WTC11 (cell line): Measurements from ENCODE around the gene CPSF7. TPM values are rescaled to one million over a fixed set of nuclear protein-coding genes. Genes with fewer than 3 reads are reported as not detected.

Experiments used
- ATAC-seq: fragments of 200-7000 bp; cut with Tn5 transposase; 2 replicates; pipeline ENCODE4 v1.10.0; 2021; ENCODE audit warnings: mild to moderate bottlenecking, moderate library complexity
- CTCF ChIA-PET: fragments of 300-600 bp; sonication (Branson Sonifier 250); formaldehyde crosslinking; loops from one replicate; lab custom pipeline; 2021; ENCODE audit warnings: antibody characterized with exemption; lab: Charles Lee
- POLR2A ChIA-PET: fragments of 350-600 bp; sonication (Branson Sonifier 250); formaldehyde crosslinking; loops from one replicate; lab custom pipeline; 2021; ENCODE audit warnings: antibody characterized with exemption; lab: Charles Lee
- DNase-seq: peaks from one replicate; pipeline ENCODE4 v3.0.0; 2021; ENCODE audit warnings: low spot score
- H3K27ac Mint-ChIP-seq: 2 replicates; pipeline ENCODE4 v1.8.0; 2021; ENCODE audit warnings: mixed read lengths
- H3K27me3 Mint-ChIP-seq: 2 replicates; pipeline ENCODE4 v1.8.0; 2021; ENCODE audit warnings: low read depth, mild to moderate bottlenecking, moderate library complexity, mixed read lengths
- H3K36me3 Mint-ChIP-seq: 2 replicates; pipeline ENCODE4 v1.8.0; 2021; ENCODE audit warnings: mixed read lengths
- H3K4me1 Mint-ChIP-seq: 2 replicates; pipeline ENCODE4 v1.8.0; 2022; ENCODE audit warnings: mixed read lengths
- H3K4me3 Mint-ChIP-seq: 2 replicates; pipeline ENCODE4 v1.8.0; 2021; ENCODE audit warnings: mild to moderate bottlenecking, moderate library complexity, mixed read lengths
- H3K9me3 Mint-ChIP-seq: 2 replicates; pipeline ENCODE4 v1.8.0; 2021; ENCODE audit warnings: mixed read lengths
- ATF2 ChIP-seq: sonication (generic); formaldehyde crosslinking; IDR thresholded peaks from 2 replicates; pipeline ENCODE4 v1.8.1; 2022; ENCODE audit warnings: low read depth, missing genetic modification reagents, borderline replicate concordance
- E2F1 ChIP-seq: sonication (generic); formaldehyde crosslinking; IDR thresholded peaks from 2 replicates; pipeline ENCODE4 v1.8.0; 2022; ENCODE audit warnings: mild to moderate bottlenecking, missing genetic modification reagents
- EMX1 ChIP-seq: fragments of 250-450 bp; sonication (Bioruptor Pico); IDR thresholded peaks from 2 replicates; pipeline ENCODE4 v1.8.0; 2021; ENCODE audit warnings: mild to moderate bottlenecking
- FOXJ3 ChIP-seq: sonication (generic); formaldehyde crosslinking; IDR thresholded peaks from 2 replicates; pipeline ENCODE4 v1.9.0; 2021; ENCODE audit warnings: missing genetic modification reagents, mild to moderate bottlenecking, borderline replicate concordance
- FOXK1 ChIP-seq: sonication (generic); formaldehyde crosslinking; IDR thresholded peaks from 2 replicates; pipeline ENCODE4 v1.8.0; 2022; ENCODE audit warnings: mild to moderate bottlenecking, moderate library complexity, missing genetic modification reagents
- KAT7 ChIP-seq: sonication (generic); formaldehyde crosslinking; IDR thresholded peaks from 2 replicates; pipeline ENCODE4 v1.8.1; 2023; ENCODE audit warnings: missing genetic modification reagents, mild to moderate bottlenecking, borderline replicate concordance
- MLX ChIP-seq: sonication (generic); formaldehyde crosslinking; IDR thresholded peaks from 2 replicates; pipeline ENCODE4 v1.8.1; 2023; ENCODE audit warnings: mild to moderate bottlenecking, missing genetic modification reagents, moderate library complexity
- NFATC4 ChIP-seq: fragments of 250-450 bp; sonication (Bioruptor Pico); IDR thresholded peaks from 2 replicates; pipeline ENCODE4 v1.9.0; 2021; ENCODE audit warnings: mild to moderate bottlenecking
- NFYB ChIP-seq: sonication (generic); formaldehyde crosslinking; conservative IDR thresholded peaks from 2 replicates; pipeline ENCODE4 v1.8.0; 2022; ENCODE audit warnings: low read depth, missing genetic modification reagents
- SMAD3 ChIP-seq: sonication (generic); formaldehyde crosslinking; IDR thresholded peaks from 2 replicates; pipeline ENCODE4 v1.8.0; 2022; ENCODE audit warnings: missing genetic modification reagents, mild to moderate bottlenecking, borderline replicate concordance
- SMAD4 ChIP-seq: sonication (generic); formaldehyde crosslinking; IDR thresholded peaks from 2 replicates; pipeline ENCODE4 v1.8.0; 2022; ENCODE audit warnings: mild to moderate bottlenecking, missing genetic modification reagents
- TEAD4 ChIP-seq: sonication (generic); formaldehyde crosslinking; IDR thresholded peaks from 2 replicates; pipeline ENCODE4 v1.8.0; 2022; ENCODE audit warnings: mild to moderate bottlenecking, missing genetic modification reagents
- USF1 ChIP-seq: sonication (generic); formaldehyde crosslinking; IDR thresholded peaks from 2 replicates; pipeline ENCODE4 v1.8.0; 2022; ENCODE audit warnings: mild to moderate bottlenecking, missing genetic modification reagents
- ZMAT4 ChIP-seq: fragments of 250-450 bp; sonication (Bioruptor Pico); IDR thresholded peaks from 2 replicates; pipeline ENCODE4 v1.9.0; 2021; ENCODE audit warnings: mild to moderate bottlenecking
- ZNF232 ChIP-seq: sonication (generic); formaldehyde crosslinking; IDR thresholded peaks from 2 replicates; pipeline ENCODE4 v1.8.0; 2022; ENCODE audit warnings: mild to moderate bottlenecking, missing genetic modification reagents
- ZNF416 ChIP-seq: fragments of 250-450 bp; sonication (Bioruptor Pico); IDR thresholded peaks from 2 replicates; pipeline ENCODE4 v1.9.0; 2021; ENCODE audit warnings: mild to moderate bottlenecking, inconsistent platforms
- ZNF423 ChIP-seq: fragments of 250-450 bp; sonication (Bioruptor Pico); IDR thresholded peaks from 2 replicates; pipeline ENCODE4 v2.1.2; 2022; ENCODE audit warnings: mild to moderate bottlenecking, moderate library complexity
- ZNF512 ChIP-seq: sonication (generic); formaldehyde crosslinking; IDR thresholded peaks from 2 replicates; pipeline ENCODE4 v1.8.1; 2022; ENCODE audit warnings: missing genetic modification reagents, borderline replicate concordance
- total RNA-seq: library from RNA; stranded (reverse); gene quantifications from 3 replicates; pipeline ENCODE4 v1.2.3, GENCODE V29; 2021
- TF ChIP-seq, protein P1 (sequence below): fragments of 250-450 bp; sonication (Bioruptor Pico); IDR thresholded peaks from 2 replicates; pipeline ENCODE4 v1.8.0; 2021; ENCODE audit warnings: mild to moderate bottlenecking
- TF ChIP-seq, protein P2 (sequence below): fragments of 250-450 bp; sonication (Bioruptor Pico); IDR thresholded peaks from 2 replicates; pipeline ENCODE4 v1.9.0; 2021; ENCODE audit warnings: mild to moderate bottlenecking

Gene CPSF7
- total RNA-seq, 1 experiment from 2014 or later: 88.3 TPM

- TF ChIP-seq ZMAT4 (no peak), ZNF416 (CRISPR knock-in tag) (peak; percentile 77; the same call in 1 of the 2 replicates), FOXJ3 (no peak), EMX1 (CRISPR knock-in tag) (peak; percentile 69; the same call in 1 of the 2 replicates), KAT7 (CRISPR knock-in tag) (no peak), NFATC4 (CRISPR knock-in tag) (peak; percentile 66; the same call in 1 of the 2 replicates), ZNF232 (CRISPR knock-in tag) (peak; percentile 22; the same call in 1 of the 2 replicates), MLX (CRISPR knock-in tag) (no peak), NFYB (CRISPR knock-in tag) (peak; percentile 11; the same call in 1 of the 2 replicates), USF1 (CRISPR knock-in tag) (no peak), ZNF423 (CRISPR knock-in tag) (peak; percentile 72; the same call in 1 of the 2 replicates), ZNF512 (no peak), TEAD4 (CRISPR knock-in tag) (no peak), FOXK1 (CRISPR knock-in tag) (no peak), ATF2 (no peak), SMAD4 (CRISPR knock-in tag) (no peak), E2F1 (no peak), SMAD3 (CRISPR knock-in tag) (no peak)
- TF ChIP-seq, protein P1, sequence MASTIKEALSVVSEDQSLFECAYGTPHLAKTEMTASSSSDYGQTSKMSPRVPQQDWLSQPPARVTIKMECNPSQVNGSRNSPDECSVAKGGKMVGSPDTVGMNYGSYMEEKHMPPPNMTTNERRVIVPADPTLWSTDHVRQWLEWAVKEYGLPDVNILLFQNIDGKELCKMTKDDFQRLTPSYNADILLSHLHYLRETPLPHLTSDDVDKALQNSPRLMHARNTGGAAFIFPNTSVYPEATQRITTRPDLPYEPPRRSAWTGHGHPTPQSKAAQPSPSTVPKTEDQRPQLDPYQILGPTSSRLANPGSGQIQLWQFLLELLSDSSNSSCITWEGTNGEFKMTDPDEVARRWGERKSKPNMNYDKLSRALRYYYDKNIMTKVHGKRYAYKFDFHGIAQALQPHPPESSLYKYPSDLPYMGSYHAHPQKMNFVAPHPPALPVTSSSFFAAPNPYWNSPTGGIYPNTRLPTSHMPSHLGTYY: no peak; the same call in 1 of the 2 replicates
- TF ChIP-seq, protein P2, sequence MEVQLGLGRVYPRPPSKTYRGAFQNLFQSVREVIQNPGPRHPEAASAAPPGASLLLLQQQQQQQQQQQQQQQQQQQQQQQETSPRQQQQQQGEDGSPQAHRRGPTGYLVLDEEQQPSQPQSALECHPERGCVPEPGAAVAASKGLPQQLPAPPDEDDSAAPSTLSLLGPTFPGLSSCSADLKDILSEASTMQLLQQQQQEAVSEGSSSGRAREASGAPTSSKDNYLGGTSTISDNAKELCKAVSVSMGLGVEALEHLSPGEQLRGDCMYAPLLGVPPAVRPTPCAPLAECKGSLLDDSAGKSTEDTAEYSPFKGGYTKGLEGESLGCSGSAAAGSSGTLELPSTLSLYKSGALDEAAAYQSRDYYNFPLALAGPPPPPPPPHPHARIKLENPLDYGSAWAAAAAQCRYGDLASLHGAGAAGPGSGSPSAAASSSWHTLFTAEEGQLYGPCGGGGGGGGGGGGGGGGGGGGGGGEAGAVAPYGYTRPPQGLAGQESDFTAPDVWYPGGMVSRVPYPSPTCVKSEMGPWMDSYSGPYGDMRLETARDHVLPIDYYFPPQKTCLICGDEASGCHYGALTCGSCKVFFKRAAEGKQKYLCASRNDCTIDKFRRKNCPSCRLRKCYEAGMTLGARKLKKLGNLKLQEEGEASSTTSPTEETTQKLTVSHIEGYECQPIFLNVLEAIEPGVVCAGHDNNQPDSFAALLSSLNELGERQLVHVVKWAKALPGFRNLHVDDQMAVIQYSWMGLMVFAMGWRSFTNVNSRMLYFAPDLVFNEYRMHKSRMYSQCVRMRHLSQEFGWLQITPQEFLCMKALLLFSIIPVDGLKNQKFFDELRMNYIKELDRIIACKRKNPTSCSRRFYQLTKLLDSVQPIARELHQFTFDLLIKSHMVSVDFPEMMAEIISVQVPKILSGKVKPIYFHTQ: no peak
- Mint-ChIP-seq H3K9me3 (no peaks in the 10 kb centered on the region), H3K27ac (peak overlapping the region; percentile 95; the same call in 1 of the 2 replicates), H3K4me1 (peaks cover 20% of the 10 kb centered on the region), H3K27me3 (no peaks in the 10 kb centered on the region), H3K4me3 (peak overlapping the region; percentile 100), H3K36me3 (peaks cover 45% of the 10 kb centered on the region)
- ATAC-seq (peak; percentile 81), DNase-seq (peak; percentile 79)
- ChIA-PET POLR2A (interaction anchor here (0.9 to 1.8 kb wide), 9 partner anchors 9 to 148 kb away, joined by 3 to 15 read pairs (median 4); partner anchors contain the start of genes CYB561A3, TMEM138 and TMEM216), CTCF (interaction anchor here (0.6 to 2.1 kb wide), 21 partner anchors 12 to 1879 kb away, joined by 3 to 27 read pairs (median 5); partner anchors contain the start of genes CYB561A3, LRRC10B and TMEM216)
Measured at GRCh38 chr11:61429346-61429690, 457 bp downstream of the CPSF7 start.
